AG04450 (cell line): ENCODE data around the gene SLC29A4. TPM values are rescaled to one million over a fixed set of nuclear protein-coding genes. Genes with fewer than 3 reads are reported as not detected.
A peak's percentile ranks its signal among the peaks of the same experiment; 100 is the strongest.
"Not testable (repeated sequence)": the region's sequence is repeated elsewhere in the genome, so short reads cannot be mapped to it uniquely, and the experiment has no call there.

Experiments
- CTCF ChIA-PET: fragments of 300-600, 350-600 bp; formaldehyde crosslinking; extraction: SDS; loops from one replicate; lab custom pipeline; 2022; ENCODE audit warnings: antibody characterized with exemption, inconsistent platforms; lab: Charles Lee
- POLR2A ChIA-PET: fragments of 350-600 bp; formaldehyde crosslinking; extraction: SDS; loops from one replicate; lab custom pipeline; 2021; ENCODE audit warnings: antibody characterized with exemption, inconsistent platforms; lab: Yijun Ruan, JAX
- DNase-seq: peaks from one replicate; pipeline ENCODE4 v3.0.0-alpha.2; 2011; ENCODE audit warnings: low read depth, low spot score
- H3K27ac ChIP-seq: one replicate; pipeline ENCODE4 v1.5.1; 2012; ENCODE audit warnings: low read depth, low read length, control low read depth
- H3K27me3 ChIP-seq: one replicate; pipeline ENCODE4 v1.6.0; 2012; ENCODE audit warnings: low read length; ENCODE audit not compliant: control insufficient read depth, insufficient read depth
- H3K4me3 ChIP-seq: 2 replicates; pipeline ENCODE4 v1.5.1; 2011; ENCODE audit warnings: mild to moderate bottlenecking, low read depth, low read length, control low read depth
- H3K9me3 ChIP-seq: 2 replicates; pipeline ENCODE4 v1.5.1; 2012; ENCODE audit warnings: low read length; ENCODE audit not compliant: control insufficient read depth, insufficient read depth
- CTCF ChIP-seq: IDR thresholded peaks from 2 replicates; pipeline ENCODE4 v1.5.1; 2011; ENCODE audit warnings: low read depth, low read length, control low read depth, inconsistent platforms
- polyA plus RNA-seq: library from polyadenylated mRNA; depleted of rRNA; stranded (reverse); fragments of >200 nt; gene quantifications from 2 replicates; pipeline ENCODE4 v1.2.3, GENCODE V29; 2011

Gene SLC29A4
- polyA plus RNA-seq, 1 experiment: 4.5 TPM

GRCh38 chr7:5283421-5284303 lies 919 bp downstream of the SLC29A4 start:
- Histone ChIP-seq H3K4me3 (peak overlapping the region; percentile 50), H3K9me3 (no peaks in the 10 kb centered on the region; the same call in 1 of the 2 replicates), H3K27me3 (no peaks in the 10 kb centered on the region), H3K27ac (no peak overlapping the region)
- ChIA-PET CTCF (no interaction called here), POLR2A (no interaction called here)
- no peak for DNase-seq
- no peak for TF ChIP-seq CTCF

GRCh38 chr7:5284304-5285281 lies 1.9 kb downstream of the SLC29A4 start:
- ChIA-PET POLR2A (no interaction called here), CTCF (no interaction called here)
- Histone ChIP-seq H3K27ac (no peak overlapping the region), H3K9me3 (no peaks in the 10 kb centered on the region; the same call in 1 of the 2 replicates), H3K27me3 (no peaks in the 10 kb centered on the region), H3K4me3 (no peak overlapping the region)
- TF ChIP-seq CTCF: peak; percentile 30
- no peak for DNase-seq

GRCh38 chr7:5286933-5287332 lies 4.2 kb downstream of the SLC29A4 start:
- TF ChIP-seq CTCF: no peak
- Histone ChIP-seq H3K27me3 (no peaks in the 10 kb centered on the region), H3K4me3 (no peak overlapping the region), H3K27ac (no peak overlapping the region), H3K9me3 (no peaks in the 10 kb centered on the region; the same call in 1 of the 2 replicates)
- CTCF ChIA-PET: no interaction called here
- DNase-seq: no peak
- POLR2A ChIA-PET: no interaction called here

GRCh38 chr7:5287373-5287772 lies 4.6 kb downstream of the SLC29A4 start:
- H3K9me3 ChIP-seq, H3K27me3 ChIP-seq, CTCF ChIA-PET, H3K4me3 ChIP-seq, POLR2A ChIA-PET, DNase-seq, H3K27ac ChIP-seq: not testable (repeated sequence)

- Histone ChIP-seq H3K4me3 (no peak overlapping the region), H3K9me3 (no peaks in the 10 kb centered on the region; the same call in 1 of the 2 replicates), H3K27me3 (no peaks in the 10 kb centered on the region), H3K27ac (no peak overlapping the region)
- ChIA-PET POLR2A (no interaction called here), CTCF (no interaction called here)
- DNase-seq: no peak
- TF ChIP-seq CTCF: no peak
Observed at GRCh38 chr7:5287802-5288201, 5.1 kb downstream of the SLC29A4 start.

GRCh38 chr7:5288560-5288959 lies 5.8 kb downstream of the SLC29A4 start:
- H3K27me3 ChIP-seq, POLR2A ChIA-PET, H3K4me3 ChIP-seq, H3K27ac ChIP-seq, DNase-seq, CTCF ChIA-PET, H3K9me3 ChIP-seq: not testable (repeated sequence)
